Psoas muscle (tissue), 8 donors: ENCODE results near the gene TCN1. TPM values are rescaled to one million over a fixed set of nuclear protein-coding genes. Genes with fewer than 3 reads are reported as not detected.
"Not testable (repeated sequence)": the region's sequence is repeated elsewhere in the genome, so short reads cannot be mapped to it uniquely, and the experiment has no call there.

Source experiments
- ATAC-seq, 4 donors: fragments of 200-7000 bp; cut with Tn5 transposase; one replicate each; pipeline ENCODE4 v1.9.1; 2020; ENCODE audit warnings: moderate library complexity in 3 of 4, mild to moderate bottlenecking in 2 of 4
- DNase-seq, 2 donors: peaks; one replicate each; pipeline ENCODE4 v3.0.0-alpha.2; 2020
- H3K27ac ChIP-seq: fragments of 200-600 bp; one replicate; pipeline ENCODE4 v1.8.0; 2022
- H3K27me3 ChIP-seq, 3 donors: fragments of 200-600 bp in 1 of 3; one replicate each; pipeline versions ENCODE4 v1.6.1 to v1.8.0; 2013 to 2022; ENCODE audit warnings: low read length in 2 of 3, mild to moderate bottlenecking in 2 of 3, moderate library complexity in 1 of 3; ENCODE audit not compliant: insufficient read depth in 3 of 3
- H3K36me3 ChIP-seq, 2 donors: fragments of 200-600 bp in 1 of 2; one replicate each; pipeline versions ENCODE4 v1.6.1 to v1.8.0; 2013 to 2022; ENCODE audit warnings: low read depth in 1 of 2, mild to moderate bottlenecking in 1 of 2, moderate library complexity in 1 of 2; ENCODE audit not compliant: insufficient read depth in 1 of 2
- H3K4me1 ChIP-seq: fragments of 200-600 bp; one replicate; pipeline ENCODE4 v1.8.0; 2022
- H3K4me3 ChIP-seq: fragments of 200-600 bp; one replicate; pipeline ENCODE4 v1.8.0; 2022; ENCODE audit warnings: mild to moderate bottlenecking
- H3K9me3 ChIP-seq: fragments of 200-600 bp; one replicate; pipeline ENCODE4 v1.8.0; 2022
- CTCF ChIP-seq: fragments of 200-600 bp; IDR thresholded peaks from one replicate; pipeline ENCODE4 v1.8.0; 2022; ENCODE audit warnings: antibody characterized with exemption
- WGBS, 3 donors: extraction: QIAGEN DNeasy Blood & Tissue Kit; methylation state at CpG; one replicate each; pipeline versions ENCODE4 v1.1.6 to v1.1.7; 2013; 5-methylcytosine and 5-hydroxymethylcytosine counted together
- intact Hi-C, 2 donors: fragments of 100-400 bp; cut with DNase I; formaldehyde crosslinking; loops; one replicate each; pipeline versions ENCODE4 v1.11.0 to v1.14.2; 2022
- polyA plus RNA-seq, 3 donors: library from polyadenylated mRNA; stranded (reverse); fragments of 200-250 nt; gene quantifications; one replicate each; pipeline ENCODE4 v1.2.3, GENCODE V29; 2013
- total RNA-seq, 4 donors: library from RNA; stranded (reverse); fragmentation: NEBNext Ultra II Directional in 2 of 4; extraction: Animal tissue kit (Norgen Biotek cat#: 25700) in 2 of 4; gene quantifications; one replicate each; pipeline versions ENCODE4 v1.2.1 to v1.2.4, GENCODE V29; 2021 to 2023
- donor health status: healthy with polysubstance abuse.
- donor health status: DM: no; HTN: no; CAD: no; lungs with moderate emphysema.
- donor health status: Bipolar disorder and iron deficiency.
- donor health status: healthy.
- donor health status: DM: yes; HTN: yes; CAD: no.
- donor health status: DM: no; HTN: no; CAD: no.
- donor health status: DM: no; HTN: no; CAD: no.
- donor health status: DM: yes; HTN: yes; CAD: no.

TCN1 gene
- total and polyA plus RNA-seq, 7 donors = 0.44 TPM; not detected in 6

DNA sequence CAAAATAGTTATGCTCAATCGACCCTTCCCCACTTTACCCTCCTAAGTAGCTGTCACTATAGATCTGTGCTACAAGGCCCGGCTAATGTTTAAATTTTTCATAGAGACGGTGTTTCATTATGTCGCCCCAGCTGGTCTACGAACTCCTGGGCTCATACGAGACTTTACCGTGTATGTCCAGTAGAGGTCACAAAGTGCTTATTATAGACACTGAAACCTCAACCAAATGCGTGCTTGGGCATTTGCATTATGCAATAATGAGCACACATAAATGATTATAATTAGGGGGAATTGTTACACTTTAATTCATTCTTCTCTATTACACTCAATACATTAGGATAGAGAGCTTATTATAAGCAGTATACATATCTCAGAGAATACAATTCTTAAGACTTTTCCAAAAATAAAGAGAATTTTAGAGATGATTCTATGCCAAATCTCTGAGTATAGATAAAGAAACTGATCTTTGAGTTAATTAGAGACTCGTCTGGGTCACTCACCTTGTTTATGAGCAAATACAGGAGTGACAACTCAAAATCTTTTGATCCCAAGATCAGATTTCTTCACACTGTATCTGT is 43.2 kb downstream of the TCN1 start:
- peak; percentile 58 for TF ChIP-seq CTCF
- peaks cover 7% of the 10 kb centered on the region for H3K4me1 ChIP-seq
- intact Hi-C loops = no loop called here
- no peaks in the 10 kb centered on the region for H3K36me3 ChIP-seq
- H3K4me3 ChIP-seq = no peak overlapping the region
- no peaks in the 10 kb centered on the region for H3K9me3 ChIP-seq
- H3K27ac ChIP-seq = no peak overlapping the region
- no peaks in the 10 kb centered on the region for H3K27me3 ChIP-seq
- WGBS, 3 donors = 7 to 13% (median 11%) methylated on average over 9 of the region's 9 CpGs
- DNase-seq = no peak
- peak in 3 of 4 donors; percentile 64 to 71 (median 67) for ATAC-seq

GRCh38 chr11:59818572-59818971 is 47.7 kb downstream of the TCN1 start:
- no peak for ATAC-seq
- intact Hi-C loops = no loop called here
- Histone ChIP-seq H3K27me3 (no peaks in the 10 kb centered on the region), H3K4me1 (peaks cover 7% of the 10 kb centered on the region), H3K36me3 (no peaks in the 10 kb centered on the region), H3K4me3 (no peak overlapping the region), H3K9me3 (no peaks in the 10 kb centered on the region), H3K27ac (no peak overlapping the region)
- TF ChIP-seq CTCF = no peak
- WGBS, 3 donors = 59 to 70% (median 61%) methylated on average over 4 of the region's 4 CpGs
- DNase-seq = no peak

DNA sequence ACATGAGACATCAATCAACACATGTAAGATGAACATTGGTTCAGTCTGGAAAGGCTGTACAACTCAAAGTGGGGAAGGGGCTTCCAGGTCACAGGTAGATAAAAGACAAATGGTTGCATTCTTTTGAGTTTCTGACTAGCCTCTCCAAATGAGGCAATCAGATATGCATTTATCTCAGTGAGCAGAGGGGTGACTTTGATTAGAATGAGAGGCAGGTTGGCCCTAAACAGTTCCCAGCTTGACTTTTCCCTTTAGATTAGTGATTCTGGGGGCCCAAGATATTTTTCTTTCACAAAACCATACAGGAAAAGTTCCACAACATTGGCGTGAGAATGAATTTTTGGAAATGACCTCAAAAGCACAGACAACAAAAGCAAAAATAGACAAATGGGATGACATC is 49.9 kb downstream of the TCN1 start:
- H3K27me3 ChIP-seq, H3K36me3 ChIP-seq, DNase-seq, H3K4me3 ChIP-seq, H3K4me1 ChIP-seq, H3K9me3 ChIP-seq, ATAC-seq, intact Hi-C loops, H3K27ac ChIP-seq: not testable (repeated sequence)
- WGBS, 3 donors = 70 to 82% (median 76%) methylated on average over 1 of the region's 1 CpG

GRCh38 chr11:59815754-59816153 is 50.5 kb downstream of the TCN1 start:
- intact Hi-C loops = no loop called here
- no peaks in the 10 kb centered on the region for H3K9me3 ChIP-seq
- no peak for TF ChIP-seq CTCF
- no peak overlapping the region for H3K4me3 ChIP-seq
- H3K36me3 ChIP-seq = no peaks in the 10 kb centered on the region
- 66 to 92% (median 84%) methylated on average over 1 of the region's 1 CpG for WGBS, 3 donors
- DNase-seq (no peak), ATAC-seq (no peak)
- no peak overlapping the region for H3K27ac ChIP-seq
- H3K4me1 ChIP-seq = no peaks in the 10 kb centered on the region
- H3K27me3 ChIP-seq = no peaks in the 10 kb centered on the region

DNA sequence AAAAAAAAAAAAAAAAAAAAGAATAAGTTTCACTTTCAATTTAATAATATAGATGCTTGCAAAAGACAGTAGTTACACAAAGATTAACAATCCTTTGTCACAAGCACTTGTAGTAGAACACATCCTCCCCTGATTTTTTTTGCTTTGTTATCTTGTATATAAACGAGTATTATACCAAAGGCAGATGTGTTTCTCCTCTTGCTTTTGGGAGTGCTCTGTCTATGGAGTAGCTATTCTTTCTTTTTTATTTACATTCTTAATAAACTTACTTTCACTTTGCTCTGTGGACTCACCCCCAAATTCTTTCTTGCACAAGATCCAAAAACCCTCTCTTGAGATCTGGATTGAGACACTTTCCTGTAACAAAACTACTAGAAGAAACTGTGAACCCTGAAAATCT is 52.3 kb downstream of the TCN1 start:
- DNase-seq (no peak), ATAC-seq (no peak)
- Histone ChIP-seq H3K9me3 (no peaks in the 10 kb centered on the region), H3K4me1 (peaks cover 7% of the 10 kb centered on the region), H3K36me3 (peaks cover 0 to under 1% of the 10 kb centered on the region in 2 donors), H3K27me3 (no peaks in the 10 kb centered on the region), H3K4me3 (no peak overlapping the region), H3K27ac (no peak overlapping the region)
- 52 to 63% (median 62%) methylated on average over 1 of the region's 1 CpG for WGBS, 3 donors
- intact Hi-C loops = no loop called here
- no peak for TF ChIP-seq CTCF
